ENCODE measurements around the gene DNAH8.

DNAH8 gene

GRCh38 chr6:38976801-38977500 is 261.8 kb downstream of the DNAH8 start:
- DNase-seq = no peak

- no peak for DNase-seq
Observed at GRCh38 chr6:38978139-38978704, 263.1 kb downstream of the DNAH8 start.

GRCh38 chr6:38982470-38982869 is 267.4 kb downstream of the DNAH8 start:
- no peak for DNase-seq

GRCh38 chr6:38984723-38985122 is 269.6 kb downstream of the DNAH8 start:
- DNase-seq = no peak

GRCh38 chr6:38985839-38986238 is 270.7 kb downstream of the DNAH8 start:
- no peak for DNase-seq

GRCh38 chr6:38987503-38987902 is 272.4 kb downstream of the DNAH8 start:
- DNase-seq = no peak

GRCh38 chr6:38988736-38989449 is 273.8 kb downstream of the DNAH8 start:
- DNase-seq = no peak

GRCh38 chr6:38990475-38990874 is 275.4 kb downstream of the DNAH8 start:
- DNase-seq = no peak

- no peak for DNase-seq
Observed at GRCh38 chr6:38996676-38997075, 281.6 kb downstream of the DNAH8 start.

- DNase-seq = no peak
Observed at GRCh38 chr6:38997128-38997761, 282.1 kb downstream of the DNAH8 start.

- DNase-seq = no peak
Observed at GRCh38 chr6:39003072-39003471, 288.0 kb downstream of the DNAH8 start.

GRCh38 chr6:39003492-39003891 is 288.4 kb downstream of the DNAH8 start:
- no peak for DNase-seq

GRCh38 chr6:39004801-39005200 is 289.7 kb downstream of the DNAH8 start:
- DNase-seq = no peak

GRCh38 chr6:39005774-39006173 is 290.7 kb downstream of the DNAH8 start:
- peak; percentile 7 for DNase-seq

- DNase-seq = no peak
Observed at GRCh38 chr6:39007575-39007974, 292.5 kb downstream of the DNAH8 start.

GRCh38 chr6:39008737-39009136 is 293.6 kb downstream of the DNAH8 start:
- no peak for DNase-seq

- no peak for DNase-seq
Observed at GRCh38 chr6:39009476-39009875, 294.4 kb downstream of the DNAH8 start.

GRCh38 chr6:39016839-39017546 is 301.9 kb downstream of the DNAH8 start:
- DNase-seq = no peak

GRCh38 chr6:39017547-39017880 is 302.4 kb downstream of the DNAH8 start:
- DNase-seq = no peak

GRCh38 chr6:39018103-39018502 is 303.0 kb downstream of the DNAH8 start:
- DNase-seq = no peak

GRCh38 chr6:39020136-39020535 is 305.0 kb downstream of the DNAH8 start:
- no peak for DNase-seq

GRCh38 chr6:39021041-39021440 is 305.9 kb downstream of the DNAH8 start:
- no peak for DNase-seq

GRCh38 chr6:39021779-39022178 is 306.7 kb downstream of the DNAH8 start:
- no peak for DNase-seq
